Thyroid gland (tissue), 4 donors: ENCODE results near the gene BOLA2B.
"Not testable (repeated sequence)": the region's sequence is repeated elsewhere in the genome, so short reads cannot be mapped to it uniquely, and the experiment has no call there.

Experiments used
- POLR2A ChIP-seq, 2 donors: fragments of 450-650 bp; IDR thresholded peaks; one replicate each; pipeline ENCODE4 v1.6.1; 2017; ENCODE audit warnings: antibody characterized with exemption in 2 of 2, mild to moderate bottlenecking in 2 of 2, moderate library complexity in 1 of 2
- TF ChIP-seq, protein P1 (sequence below), 6 experiments: fragments of 200-600 bp in 3 of 6; fragments of 450-650 bp in 3 of 6; sonication (generic) in 3 of 6; IDR thresholded peaks; one replicate each; pipeline ENCODE4 v1.5.1; 2016 to 2019; ENCODE audit warnings: antibody characterized with exemption in 6 of 6, mild to moderate bottlenecking in 2 of 6, inconsistent platforms in 1 of 6, moderate library complexity in 1 of 6

- TF ChIP-seq POLR2A (IDR thresholded peaks at IDR 0.05) = not testable (repeated sequence)
- TF ChIP-seq, protein P1, sequence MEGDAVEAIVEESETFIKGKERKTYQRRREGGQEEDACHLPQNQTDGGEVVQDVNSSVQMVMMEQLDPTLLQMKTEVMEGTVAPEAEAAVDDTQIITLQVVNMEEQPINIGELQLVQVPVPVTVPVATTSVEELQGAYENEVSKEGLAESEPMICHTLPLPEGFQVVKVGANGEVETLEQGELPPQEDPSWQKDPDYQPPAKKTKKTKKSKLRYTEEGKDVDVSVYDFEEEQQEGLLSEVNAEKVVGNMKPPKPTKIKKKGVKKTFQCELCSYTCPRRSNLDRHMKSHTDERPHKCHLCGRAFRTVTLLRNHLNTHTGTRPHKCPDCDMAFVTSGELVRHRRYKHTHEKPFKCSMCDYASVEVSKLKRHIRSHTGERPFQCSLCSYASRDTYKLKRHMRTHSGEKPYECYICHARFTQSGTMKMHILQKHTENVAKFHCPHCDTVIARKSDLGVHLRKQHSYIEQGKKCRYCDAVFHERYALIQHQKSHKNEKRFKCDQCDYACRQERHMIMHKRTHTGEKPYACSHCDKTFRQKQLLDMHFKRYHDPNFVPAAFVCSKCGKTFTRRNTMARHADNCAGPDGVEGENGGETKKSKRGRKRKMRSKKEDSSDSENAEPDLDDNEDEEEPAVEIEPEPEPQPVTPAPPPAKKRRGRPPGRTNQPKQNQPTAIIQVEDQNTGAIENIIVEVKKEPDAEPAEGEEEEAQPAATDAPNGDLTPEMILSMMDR (IDR thresholded peaks at IDR 0.05) = not testable (repeated sequence)
Observed at GRCh38 chr16:30217082-30217481, 23.6 kb upstream of the BOLA2B start.
